Measurements from ENCODE around the gene AGBL1. TPM values are rescaled to one million over a fixed set of nuclear protein-coding genes. Genes with fewer than 3 reads are reported as not detected.

AGBL1 gene
- polyA plus RNA-seq, 1 experiment = not detected

DNA sequence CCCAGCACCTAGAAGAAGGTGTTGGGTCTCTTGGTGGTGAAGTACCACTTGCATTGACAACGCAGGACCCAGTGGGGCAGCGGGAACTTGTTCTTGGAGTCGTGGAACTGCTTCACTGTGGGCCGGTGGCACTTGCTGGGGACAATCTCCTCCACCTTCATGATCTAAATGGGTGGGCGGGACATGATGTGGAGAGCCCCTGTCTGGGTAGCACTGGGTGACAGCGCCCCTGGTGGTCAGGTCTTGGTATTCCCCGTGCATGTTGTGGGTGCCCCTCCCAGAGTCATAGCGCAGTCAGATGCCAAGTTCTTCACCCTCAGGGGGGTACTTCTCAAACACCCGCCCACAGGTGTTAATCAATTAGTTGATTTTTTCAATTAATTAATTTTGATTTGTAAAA, 60.2 kb downstream of the AGBL1 start:
- Histone ChIP-seq H3K27me3 (ENCODE audit: control insufficient read depth, insufficient read depth, low read length) (no peaks in the 10 kb centered on the region), H3K9me3 (ENCODE audit: control insufficient read depth, insufficient read depth, low read length) (peaks cover 29% of the 10 kb centered on the region; the same call in 1 of the 2 replicates), H3K27ac (ENCODE audit: low read depth, low read length) (no peak overlapping the region), H3K4me3 (ENCODE audit: low read depth, low read length) (no peak overlapping the region)
- no peak for DNase-seq (ENCODE audit: low read depth, low spot score)
- ChIA-PET CTCF (no interaction called here), POLR2A (no interaction called here)
- TF ChIP-seq CTCF (IDR thresholded peaks at IDR 0.05; ENCODE audit: low read depth, low read length) = peak; percentile 9; the same call in 1 of the 2 replicates

DNA sequence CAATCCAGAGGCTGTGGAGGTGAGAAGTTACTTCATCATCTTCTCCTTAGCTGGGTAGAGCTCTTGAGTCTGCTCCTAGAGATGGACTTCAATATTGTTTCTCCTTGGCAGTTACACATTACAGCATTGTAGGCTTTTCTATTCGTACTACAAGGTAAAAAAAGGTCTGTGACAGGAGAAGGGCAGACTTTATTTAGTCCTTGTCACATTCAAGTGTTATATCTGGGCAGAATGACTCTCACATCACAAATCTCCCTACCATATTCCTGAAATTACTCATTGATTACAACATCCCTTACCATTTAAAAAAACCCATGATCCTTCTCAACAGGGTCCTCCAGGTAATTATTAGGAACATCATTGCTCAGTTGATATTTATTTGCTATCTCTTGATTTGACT, 75.0 kb downstream of the AGBL1 start:
- no peak for DNase-seq (ENCODE audit: low read depth, low spot score)
- Histone ChIP-seq H3K9me3 (ENCODE audit: control insufficient read depth, insufficient read depth, low read length) (peaks cover 7% of the 10 kb centered on the region), H3K4me3 (ENCODE audit: low read depth, low read length) (no peak overlapping the region), H3K27ac (ENCODE audit: low read depth, low read length) (no peak overlapping the region), H3K27me3 (ENCODE audit: control insufficient read depth, insufficient read depth, low read length) (no peaks in the 10 kb centered on the region)
- CTCF ChIA-PET = no interaction called here
- POLR2A ChIA-PET = no interaction called here
- no peak for TF ChIP-seq CTCF (IDR thresholded peaks at IDR 0.05; ENCODE audit: low read depth, low read length)

DNA sequence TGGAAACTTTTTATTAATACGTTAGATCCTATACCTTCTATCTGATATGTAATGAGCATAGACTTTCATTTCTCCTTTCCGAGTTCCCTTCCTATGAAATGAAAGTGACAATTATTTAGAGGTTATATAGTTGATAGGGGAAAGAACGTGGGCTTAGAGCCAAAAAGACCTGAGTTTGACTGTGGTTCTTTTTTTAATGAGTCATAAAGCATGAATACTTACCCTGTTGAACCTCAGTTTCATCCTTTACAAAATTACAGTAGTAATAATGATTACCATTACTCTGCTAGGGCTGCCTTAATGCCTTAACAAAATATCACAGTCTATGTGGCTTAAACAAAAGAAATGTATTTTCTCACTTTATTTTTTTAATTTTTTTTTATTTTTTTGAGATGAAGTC, 75.9 kb downstream of the AGBL1 start:
- CTCF ChIA-PET = no interaction called here
- DNase-seq (ENCODE audit: low read depth, low spot score) = no peak
- Histone ChIP-seq H3K4me3 (ENCODE audit: low read depth, low read length) (no peak overlapping the region), H3K27me3 (ENCODE audit: control insufficient read depth, insufficient read depth, low read length) (no peaks in the 10 kb centered on the region), H3K9me3 (ENCODE audit: control insufficient read depth, insufficient read depth, low read length) (peaks cover 8% of the 10 kb centered on the region), H3K27ac (ENCODE audit: low read depth, low read length) (no peak overlapping the region)
- POLR2A ChIA-PET = no interaction called here
- TF ChIP-seq CTCF (IDR thresholded peaks at IDR 0.05; ENCODE audit: low read depth, low read length) = no peak

DNA sequence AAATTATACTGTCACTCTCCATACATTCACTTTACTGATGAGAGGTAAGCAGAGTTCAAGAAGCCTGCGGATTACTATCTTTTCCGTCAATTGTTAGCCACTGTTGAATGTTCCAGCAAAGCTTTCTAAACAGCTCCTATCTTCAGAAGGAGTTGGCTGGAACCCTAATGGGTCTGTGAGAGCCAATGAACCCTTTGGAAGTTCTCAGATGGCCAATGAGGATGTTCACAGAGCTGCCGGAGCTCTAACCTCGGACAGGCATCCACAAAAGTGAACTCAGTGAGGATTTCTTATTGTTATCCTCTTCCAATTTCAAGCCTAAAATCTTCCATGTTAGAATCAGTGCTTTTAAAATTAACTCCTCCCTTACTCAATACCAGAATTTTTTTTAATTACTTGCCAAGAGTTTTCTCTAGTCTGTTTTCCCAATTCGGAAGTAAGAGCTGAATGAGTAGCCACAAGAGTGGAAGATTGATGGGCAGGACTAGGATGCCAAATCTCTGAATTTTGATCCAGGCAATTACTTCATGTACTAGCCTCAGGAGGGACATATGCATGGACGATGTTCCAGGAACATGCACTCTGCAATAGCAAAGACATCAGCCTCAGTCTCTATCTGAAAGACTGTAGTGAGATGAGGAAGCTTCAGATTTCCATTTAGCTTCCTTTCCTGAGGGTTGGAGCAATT, 78.1 kb downstream of the AGBL1 start:
- ChIA-PET CTCF (no interaction called here), POLR2A (no interaction called here)
- no peak for DNase-seq (ENCODE audit: low read depth, low spot score)
- Histone ChIP-seq H3K4me3 (ENCODE audit: low read depth, low read length) (no peak overlapping the region), H3K27ac (ENCODE audit: low read depth, low read length) (no peak overlapping the region), H3K27me3 (ENCODE audit: control insufficient read depth, insufficient read depth, low read length) (no peaks in the 10 kb centered on the region), H3K9me3 (ENCODE audit: control insufficient read depth, insufficient read depth, low read length) (peaks cover 14% of the 10 kb centered on the region)
- TF ChIP-seq CTCF (IDR thresholded peaks at IDR 0.05; ENCODE audit: low read depth, low read length) = no peak

GRCh38 chr15:86159468-86159867, 79.8 kb downstream of the AGBL1 start:
- Histone ChIP-seq H3K4me3 (ENCODE audit: low read depth, low read length) (no peak overlapping the region), H3K9me3 (ENCODE audit: control insufficient read depth, insufficient read depth, low read length) (peaks cover 14% of the 10 kb centered on the region), H3K27ac (ENCODE audit: low read depth, low read length) (no peak overlapping the region), H3K27me3 (ENCODE audit: control insufficient read depth, insufficient read depth, low read length) (no peaks in the 10 kb centered on the region)
- no peak for TF ChIP-seq CTCF (IDR thresholded peaks at IDR 0.05; ENCODE audit: low read depth, low read length)
- ChIA-PET CTCF (no interaction called here), POLR2A (no interaction called here)
- DNase-seq (ENCODE audit: low read depth, low spot score) = no peak
